OCI-LY7 (cell line): ENCODE results near the gene HDAC7. TPM values are rescaled to one million over a fixed set of nuclear protein-coding genes. Genes with fewer than 3 reads are reported as not detected.

ENCODE experiments used
- BruUV-seq: library from RNA; stranded (reverse); fragments of 400-500 nt; replicated peaks from 2 replicates; lab custom pipeline; 2021; lab: Mats Ljungman, UMichigan
- CTCF ChIA-PET: fragments of 300-600 bp; sonication (Branson Sonifier 250); formaldehyde crosslinking; loops from one replicate; lab custom pipeline; 2022; ENCODE audit warnings: antibody characterized with exemption; ENCODE audit not compliant: unreplicated experiment; lab: Charles Lee
- POLR2A ChIA-PET: fragments of 300-600 bp; sonication (Branson Sonifier 250); formaldehyde crosslinking; loops from one replicate; lab custom pipeline; 2022; ENCODE audit warnings: antibody characterized with exemption; lab: Charles Lee
- DNase-seq: peaks from one replicate; pipeline ENCODE4 v3.0.0-alpha.2; 2015; ENCODE audit warnings: low spot score
- H2AFZ ChIP-seq: fragments of 200-600 bp; sonication (generic), shearing (Covaris generic); 2 replicates; pipeline ENCODE4 v1.6.1; 2014; ENCODE audit warnings: mild to moderate bottlenecking, antibody characterized with exemption, low read length, moderate library complexity
- H3K27ac ChIP-seq: fragments of 200-600 bp; sonication (generic); 2 replicates; pipeline ENCODE4 v1.5.1; 2014; ENCODE audit warnings: mixed run types, low read depth, mild to moderate bottlenecking, moderate library complexity, low read length, inconsistent platforms; ENCODE audit not compliant: poor library complexity, severe bottlenecking
- H3K36me3 ChIP-seq: fragments of 200-600 bp; sonication (generic); 2 replicates; pipeline ENCODE4 v1.6.1; 2014; ENCODE audit warnings: mild to moderate bottlenecking, antibody characterized with exemption, low read length, moderate library complexity, mixed read lengths; ENCODE audit not compliant: insufficient read depth
- H3K4me1 ChIP-seq: fragments of 200-600 bp; sonication (generic); 2 replicates; pipeline ENCODE4 v1.5.1; 2014; ENCODE audit warnings: mild to moderate bottlenecking, low read length; ENCODE audit not compliant: insufficient read depth, poor library complexity, severe bottlenecking
- H3K4me2 ChIP-seq: fragments of 200-600 bp; sonication (generic); 2 replicates; pipeline ENCODE4 v1.6.1; 2014; ENCODE audit warnings: mild to moderate bottlenecking, low read length
- H3K4me3 ChIP-seq: fragments of 200-600 bp; sonication (generic); 2 replicates; pipeline ENCODE4 v1.5.1; 2014; ENCODE audit warnings: mild to moderate bottlenecking, low read depth, low read length; ENCODE audit not compliant: poor library complexity, severe bottlenecking
- H3K79me2 ChIP-seq: fragments of 200-600 bp; sonication (generic); 2 replicates; pipeline ENCODE4 v1.6.1; 2016; ENCODE audit warnings: low read depth, mild to moderate bottlenecking, low read length, moderate library complexity, mixed read lengths; ENCODE audit not compliant: insufficient read depth
- H3K9me2 ChIP-seq: fragments of 200-600 bp; sonication (generic); 2 replicates; pipeline ENCODE4 v1.6.1; 2016; ENCODE audit warnings: mild to moderate bottlenecking, low read length, mixed read lengths; ENCODE audit not compliant: insufficient read depth
- H3K9me3 ChIP-seq: fragments of 200-600 bp; sonication (generic); 2 replicates; pipeline ENCODE4 v1.6.1; 2014; ENCODE audit warnings: mild to moderate bottlenecking, mixed run types, low read length, mixed read lengths
- H4K20me1 ChIP-seq: fragments of 200-600 bp; sonication (generic); 2 replicates; pipeline ENCODE4 v1.6.1; 2014; ENCODE audit warnings: mild to moderate bottlenecking, antibody characterized with exemption, low read length, moderate library complexity, mixed read lengths; ENCODE audit not compliant: insufficient read depth
- EZH2phosphoT487 ChIP-seq: fragments of 200-600 bp; sonication (generic); IDR thresholded peaks from 2 replicates; pipeline ENCODE4 v1.6.1; 2018; ENCODE audit warnings: low read depth, borderline replicate concordance, mild to moderate bottlenecking, mixed run types, antibody characterized with exemption, low read length, moderate library complexity, mixed read lengths
- intact Hi-C: fragments of 100-400 bp; cut with micrococcal nuclease; formaldehyde crosslinking; loops from one replicate; pipeline ENCODE4 v1.10.0; 2022; ENCODE audit not compliant: unreplicated experiment
- total RNA-seq, 2 experiments: library from RNA; depleted of rRNA in 1 of 2; stranded (reverse); fragments of >200 nt in 1 of 2; shearing (Covaris generic) in 1 of 2; gene quantifications; 2 replicates each; pipeline ENCODE4 v1.2.3, GENCODE V29; 2014 to 2022
- TF ChIP-seq, protein P1 (sequence below): fragments of 200-600 bp; sonication (generic); conservative IDR thresholded peaks from 2 replicates; pipeline ENCODE4 v1.5.1; 2014; ENCODE audit warnings: mild to moderate bottlenecking, antibody characterized with exemption, low read length, moderate library complexity, mixed read lengths

HDAC7 gene
- total RNA-seq, 2 experiments from 2014 or later, result 45.9 to 131 TPM

DNA sequence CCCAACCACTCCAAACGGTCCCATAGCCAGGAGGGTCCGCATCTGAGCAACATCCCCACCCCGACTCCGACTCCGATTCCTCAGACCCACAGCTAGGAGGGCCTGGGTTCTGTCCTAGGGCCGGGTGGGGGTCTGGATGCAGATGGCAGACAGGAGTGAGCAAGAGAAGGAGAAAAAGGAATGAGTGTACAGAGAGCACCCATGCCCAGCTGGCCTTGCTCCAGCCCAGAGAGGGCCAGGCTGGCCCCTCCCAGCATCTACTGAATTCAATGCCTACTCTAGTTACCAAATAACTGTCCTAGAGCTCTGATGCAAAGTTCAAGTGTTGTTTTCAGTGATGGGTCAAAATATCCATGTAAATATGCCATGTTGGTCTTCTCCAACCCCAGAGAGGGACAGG lies 44.3 kb upstream of the HDAC7 start:
- intact Hi-C loops, result no loop called here
- TF ChIP-seq EZH2phosphoT487, result no peak
- TF ChIP-seq, protein P1, sequence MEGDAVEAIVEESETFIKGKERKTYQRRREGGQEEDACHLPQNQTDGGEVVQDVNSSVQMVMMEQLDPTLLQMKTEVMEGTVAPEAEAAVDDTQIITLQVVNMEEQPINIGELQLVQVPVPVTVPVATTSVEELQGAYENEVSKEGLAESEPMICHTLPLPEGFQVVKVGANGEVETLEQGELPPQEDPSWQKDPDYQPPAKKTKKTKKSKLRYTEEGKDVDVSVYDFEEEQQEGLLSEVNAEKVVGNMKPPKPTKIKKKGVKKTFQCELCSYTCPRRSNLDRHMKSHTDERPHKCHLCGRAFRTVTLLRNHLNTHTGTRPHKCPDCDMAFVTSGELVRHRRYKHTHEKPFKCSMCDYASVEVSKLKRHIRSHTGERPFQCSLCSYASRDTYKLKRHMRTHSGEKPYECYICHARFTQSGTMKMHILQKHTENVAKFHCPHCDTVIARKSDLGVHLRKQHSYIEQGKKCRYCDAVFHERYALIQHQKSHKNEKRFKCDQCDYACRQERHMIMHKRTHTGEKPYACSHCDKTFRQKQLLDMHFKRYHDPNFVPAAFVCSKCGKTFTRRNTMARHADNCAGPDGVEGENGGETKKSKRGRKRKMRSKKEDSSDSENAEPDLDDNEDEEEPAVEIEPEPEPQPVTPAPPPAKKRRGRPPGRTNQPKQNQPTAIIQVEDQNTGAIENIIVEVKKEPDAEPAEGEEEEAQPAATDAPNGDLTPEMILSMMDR, result no peak
- no peak for DNase-seq
- Histone ChIP-seq H3K9me2 (no peaks in the 10 kb centered on the region), H3K27ac (no peak overlapping the region), H3K4me2 (no peak overlapping the region), H3K36me3 (no peaks in the 10 kb centered on the region), H4K20me1 (no peaks in the 10 kb centered on the region), H3K4me1 (peaks cover 24% of the 10 kb centered on the region), H3K9me3 (no peaks in the 10 kb centered on the region), H3K79me2 (no peaks in the 10 kb centered on the region), H3K4me3 (no peak overlapping the region), H2AFZ (no peak overlapping the region)
- CTCF ChIA-PET, result no interaction called here
- no TSS peak for BruUV-seq
- POLR2A ChIA-PET, result no interaction called here

DNA sequence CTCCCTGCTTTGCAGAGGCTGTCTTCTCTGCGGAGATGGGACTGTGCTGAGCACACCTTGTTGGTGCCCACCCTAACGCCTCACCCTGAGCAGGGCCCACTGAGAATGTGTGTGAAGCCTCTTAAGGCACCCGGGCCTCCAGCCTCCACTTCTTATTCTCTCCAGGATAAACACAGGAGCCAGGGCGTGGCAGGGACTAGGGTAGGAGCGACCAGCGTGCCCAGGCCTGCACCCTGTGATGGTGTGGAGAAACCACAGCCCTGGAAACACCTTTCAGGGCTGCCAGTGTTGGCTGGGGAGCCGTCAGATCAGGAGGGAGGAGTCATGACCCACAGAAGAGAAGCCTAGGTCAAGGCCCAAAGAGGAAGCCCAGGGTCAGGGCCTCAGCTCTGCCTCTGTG lies 43.8 kb upstream of the HDAC7 start:
- Histone ChIP-seq H3K79me2 (no peaks in the 10 kb centered on the region), H2AFZ (no peak overlapping the region), H3K4me2 (no peak overlapping the region), H3K36me3 (no peaks in the 10 kb centered on the region), H4K20me1 (no peaks in the 10 kb centered on the region), H3K4me3 (no peak overlapping the region), H3K4me1 (peaks cover 19% of the 10 kb centered on the region), H3K9me3 (no peaks in the 10 kb centered on the region), H3K9me2 (no peaks in the 10 kb centered on the region), H3K27ac (no peak overlapping the region)
- intact Hi-C loops, result no loop called here
- TF ChIP-seq, protein P1, result no peak
- TF ChIP-seq EZH2phosphoT487, result no peak
- BruUV-seq, result no TSS peak
- CTCF ChIA-PET, result no interaction called here
- POLR2A ChIA-PET, result no interaction called here
- DNase-seq, result no peak

DNA sequence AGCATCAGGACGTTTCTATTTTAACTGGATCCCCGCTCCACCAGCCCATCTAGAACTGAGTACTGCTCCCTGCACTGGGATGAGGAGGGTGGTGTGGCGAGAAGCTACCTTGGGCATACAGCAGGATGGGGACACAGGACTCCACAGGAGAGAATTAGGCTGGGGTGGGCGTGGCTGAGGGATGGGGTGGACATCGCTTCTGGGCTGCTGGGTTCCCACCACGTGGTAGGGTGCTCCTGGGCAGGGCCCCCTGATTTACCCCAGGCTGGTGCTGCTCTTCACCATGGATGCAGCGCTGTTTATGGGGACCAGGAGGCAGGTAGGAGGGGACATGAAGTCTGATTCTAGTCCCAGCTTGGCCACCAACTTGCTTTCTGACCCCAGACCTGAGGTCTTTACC lies 43.2 kb upstream of the HDAC7 start:
- Histone ChIP-seq H3K4me3 (no peak overlapping the region), H3K9me3 (no peaks in the 10 kb centered on the region), H2AFZ (no peak overlapping the region), H4K20me1 (no peaks in the 10 kb centered on the region), H3K9me2 (no peaks in the 10 kb centered on the region), H3K36me3 (no peaks in the 10 kb centered on the region), H3K27ac (no peak overlapping the region), H3K79me2 (no peaks in the 10 kb centered on the region), H3K4me1 (peaks cover 13% of the 10 kb centered on the region), H3K4me2 (no peak overlapping the region)
- ChIA-PET CTCF (no interaction called here), POLR2A (interaction anchor here (0.9 kb wide), 1 partner anchor 10 kb away, joined by 3 read pairs; no protein-coding TSS in a partner anchor)
- no peak for DNase-seq
- BruUV-seq, result no TSS peak
- TF ChIP-seq, protein P1, result no peak
- TF ChIP-seq EZH2phosphoT487, result no peak
- intact Hi-C loops, result no loop called here
